ENCODE data around the gene DNAJC9.

- TF ChIP-seq CTCF (IDR thresholded peaks at IDR 0.05 in 4 of 5, conservative IDR thresholded peaks at IDR 0.05 in 1 of 5) (no peak), POLR2A (IDR thresholded peaks at IDR 0.05) (no peak)
Observed at GRCh38 chr10:73239908-73240307, 7.1 kb downstream of the DNAJC9 start.

All from gastrocnemius medialis (tissue), 4 donors.